Testis (tissue), 2 donors: ENCODE results near the gene THADA.

Source experiments
- CTCF ChIP-seq, 3 experiments: fragments of 450-650 bp in 2 of 3; fragments of 200-600 bp in 1 of 3; sonication (generic) in 1 of 3; IDR thresholded peaks; one replicate each; pipeline ENCODE4 v1.5.1; 2016 to 2019; ENCODE audit warnings: antibody characterized with exemption in 3 of 3, mild to moderate bottlenecking in 2 of 3, moderate library complexity in 1 of 3
- POLR2A ChIP-seq: fragments of 450-650 bp; IDR thresholded peaks from one replicate; pipeline ENCODE4 v1.6.1; 2017; ENCODE audit warnings: antibody characterized with exemption, mild to moderate bottlenecking, moderate library complexity

GRCh38 chr2:43622931-43623451 is 27.2 kb upstream of the THADA start:
- no peak for TF ChIP-seq CTCF (IDR thresholded peaks at IDR 0.05)
- no peak for TF ChIP-seq POLR2A
